CD4-positive, CD25-positive, alpha-beta regulatory T cell (primary cell): Measurements from ENCODE around the gene LRRC45. TPM values are rescaled to one million over a fixed set of nuclear protein-coding genes. Genes with fewer than 3 reads are reported as not detected.

Experiments
- ATAC-seq, 2 donors: fragments of 150-1000 bp; cut with Tn5 transposase; one replicate each; pipeline ENCODE4 v1.10.0; 2021; ENCODE audit warnings: low read depth in 2 of 2, moderate number of reproducible peaks in 2 of 2, moderate library complexity in 1 of 2
- DNase-seq, 3 donors: peaks; one replicate each; pipeline versions ENCODE4 v3.0.0 to v3.0.0-alpha.2; 2012 to 2022; ENCODE audit warnings: mixed read lengths in 1 of 3
- H3K27ac ChIP-seq: one replicate; pipeline ENCODE4 v1.7.0; 2013; ENCODE audit warnings: mild to moderate bottlenecking, low read length; ENCODE audit not compliant: insufficient read depth, poor library complexity, severe bottlenecking
- H3K27me3 ChIP-seq: one replicate; pipeline ENCODE4 v1.7.0; 2013; ENCODE audit warnings: low read length; ENCODE audit not compliant: control insufficient read depth, insufficient read depth
- H3K36me3 ChIP-seq: one replicate; pipeline ENCODE4 v1.7.0; 2013; ENCODE audit warnings: mild to moderate bottlenecking, low read length, moderate library complexity; ENCODE audit not compliant: control insufficient read depth, insufficient read depth
- H3K4me1 ChIP-seq: 2 replicates; pipeline ENCODE4 v1.7.0; 2013; ENCODE audit warnings: mild to moderate bottlenecking, low read length; ENCODE audit not compliant: insufficient read depth, control insufficient read depth, poor library complexity, severe bottlenecking
- H3K4me3 ChIP-seq: one replicate; pipeline ENCODE4 v1.7.0; 2013; ENCODE audit warnings: low read depth, mild to moderate bottlenecking, low read length, moderate library complexity
- H3K9me3 ChIP-seq, 2 experiments: 1 replicate in 1 of 2; 2 replicates in 1 of 2; pipeline ENCODE4 v1.7.0; 2013; ENCODE audit warnings: low read length in 2 of 2, mild to moderate bottlenecking in 1 of 2, moderate library complexity in 1 of 2; ENCODE audit not compliant: control insufficient read depth in 2 of 2
- H3K27ac Mint-ChIP-seq, 3 donors: one replicate each; pipeline ENCODE4 v1.8.0; 2020 to 2022; ENCODE audit warnings: mild to moderate bottlenecking in 3 of 3, mixed read lengths in 3 of 3, moderate library complexity in 2 of 3
- H3K27me3 Mint-ChIP-seq: one replicate; pipeline ENCODE4 v1.8.0; 2022; ENCODE audit warnings: mild to moderate bottlenecking, mixed read lengths
- H3K36me3 Mint-ChIP-seq: one replicate; pipeline ENCODE4 v1.8.0; 2020; ENCODE audit warnings: mixed read lengths
- H3K4me1 Mint-ChIP-seq, 4 donors: one replicate each; pipeline ENCODE4 v1.8.0; 2020 to 2022; ENCODE audit warnings: mixed read lengths in 4 of 4, mild to moderate bottlenecking in 1 of 4
- H3K4me3 Mint-ChIP-seq, 4 donors: one replicate each; pipeline ENCODE4 v1.8.0; 2020 to 2022; ENCODE audit warnings: mild to moderate bottlenecking in 4 of 4, mixed read lengths in 4 of 4, moderate library complexity in 3 of 4
- H3K9me3 Mint-ChIP-seq, 7 donors: one replicate each; pipeline ENCODE4 v1.8.0; 2020 to 2022; ENCODE audit warnings: mixed read lengths in 7 of 7, mild to moderate bottlenecking in 3 of 7, moderate library complexity in 2 of 7
- polyA plus RNA-seq, 4 donors: library from polyadenylated mRNA; unstranded; fragments of 300-500 nt; fragmentation: Illumina TruSeq; gene quantifications; one replicate each; pipeline ENCODE4 v1.2.3, GENCODE V29; 2021
- total RNA-seq: library from RNA; stranded (reverse); gene quantifications from one replicate; pipeline ENCODE4 v1.2.3, GENCODE V29; 2022

LRRC45 gene
- total and polyA plus RNA-seq, 5 donors from 2014 or later: 3.9 to 16.6 (median 6.0) TPM

DNA sequence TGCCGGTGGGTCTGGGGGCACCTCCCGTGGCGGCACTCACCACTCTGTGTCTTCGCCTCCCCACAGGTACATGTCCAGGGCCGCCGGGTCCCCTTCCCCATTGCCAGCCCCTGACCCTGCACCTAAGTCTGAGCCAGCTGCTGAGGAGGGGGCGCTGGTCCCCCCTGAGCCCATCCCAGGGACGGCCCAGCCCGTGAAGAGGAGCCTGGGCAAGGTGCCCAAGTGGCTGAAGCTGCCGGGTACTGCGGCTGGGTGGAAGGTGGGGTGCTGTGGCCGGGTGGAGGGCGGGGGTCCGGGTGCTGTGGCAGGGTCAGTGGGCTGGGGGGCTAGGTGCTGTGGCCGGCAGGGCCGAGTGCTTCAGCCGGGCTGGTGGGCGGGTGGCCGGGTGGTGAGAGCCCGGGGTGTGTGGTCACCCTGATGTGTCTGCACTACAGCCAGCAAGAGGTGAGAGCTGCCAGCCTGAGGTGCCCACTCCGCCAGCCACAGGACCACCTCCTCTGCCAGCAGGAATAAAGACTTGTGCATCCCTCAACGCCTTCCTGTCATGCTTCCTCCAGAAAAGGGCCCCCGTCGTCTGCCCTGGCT is 6.1 kb upstream of the LRRC45 start:
- H3K4me1 Mint-ChIP-seq: peaks cover 0 to 17% (median 6%) of the 10 kb centered on the region in 4 donors
- no peak for ATAC-seq
- H3K4me3 Mint-ChIP-seq: no peak overlapping the region
- Histone ChIP-seq H3K9me3 (no peaks in the 10 kb centered on the region), H3K27ac (no peak overlapping the region), H3K36me3 (no peaks in the 10 kb centered on the region), H3K27me3 (no peaks in the 10 kb centered on the region), H3K4me3 (no peak overlapping the region), H3K4me1 (peaks cover 12% of the 10 kb centered on the region)
- H3K36me3 Mint-ChIP-seq: no peaks in the 10 kb centered on the region
- H3K9me3 Mint-ChIP-seq: no peaks in the 10 kb centered on the region
- DNase-seq: no peak
- no peaks in the 10 kb centered on the region for H3K27me3 Mint-ChIP-seq
- H3K27ac Mint-ChIP-seq: no peak overlapping the region

DNA sequence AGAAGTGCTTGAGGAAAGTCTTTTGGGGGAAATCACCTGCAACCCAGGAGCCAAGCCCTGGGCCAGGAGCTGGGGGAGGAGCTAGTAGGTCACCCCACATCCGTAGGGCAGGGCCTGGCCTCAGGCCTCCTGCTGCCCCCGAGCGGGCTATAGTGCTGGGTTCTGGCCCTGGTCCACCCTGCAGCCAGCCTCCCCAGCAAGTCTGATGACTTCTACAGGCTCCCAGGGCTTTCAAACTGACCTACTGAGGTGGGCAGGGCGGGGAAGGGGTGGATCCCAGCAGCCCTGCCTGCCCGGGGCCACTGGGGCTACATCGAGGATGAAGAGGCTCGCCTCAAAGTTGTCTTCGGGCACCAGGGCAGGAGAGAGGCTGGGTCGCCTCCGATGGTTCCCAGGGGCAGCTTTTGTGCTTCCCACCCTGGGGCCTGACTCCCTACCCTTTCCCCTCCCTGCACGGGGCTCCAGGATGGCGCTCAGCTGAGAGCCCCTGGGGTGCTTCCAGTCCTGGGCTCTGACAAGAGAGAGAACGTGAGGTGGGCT is 5.4 kb upstream of the LRRC45 start:
- no peaks in the 10 kb centered on the region for H3K9me3 ChIP-seq
- no peak overlapping the region for H3K27ac ChIP-seq
- Mint-ChIP-seq H3K27ac (no peak overlapping the region), H3K36me3 (no peaks in the 10 kb centered on the region), H3K4me1 (peaks cover 0 to 20% (median 6%) of the 10 kb centered on the region in 4 donors), H3K4me3 (no peak overlapping the region), H3K9me3 (no peaks in the 10 kb centered on the region), H3K27me3 (no peaks in the 10 kb centered on the region)
- peaks cover 16% of the 10 kb centered on the region for H3K4me1 ChIP-seq
- ATAC-seq (no peak), DNase-seq (no peak)
- no peak overlapping the region for H3K4me3 ChIP-seq
- no peaks in the 10 kb centered on the region for H3K27me3 ChIP-seq
- H3K36me3 ChIP-seq: no peaks in the 10 kb centered on the region

DNA sequence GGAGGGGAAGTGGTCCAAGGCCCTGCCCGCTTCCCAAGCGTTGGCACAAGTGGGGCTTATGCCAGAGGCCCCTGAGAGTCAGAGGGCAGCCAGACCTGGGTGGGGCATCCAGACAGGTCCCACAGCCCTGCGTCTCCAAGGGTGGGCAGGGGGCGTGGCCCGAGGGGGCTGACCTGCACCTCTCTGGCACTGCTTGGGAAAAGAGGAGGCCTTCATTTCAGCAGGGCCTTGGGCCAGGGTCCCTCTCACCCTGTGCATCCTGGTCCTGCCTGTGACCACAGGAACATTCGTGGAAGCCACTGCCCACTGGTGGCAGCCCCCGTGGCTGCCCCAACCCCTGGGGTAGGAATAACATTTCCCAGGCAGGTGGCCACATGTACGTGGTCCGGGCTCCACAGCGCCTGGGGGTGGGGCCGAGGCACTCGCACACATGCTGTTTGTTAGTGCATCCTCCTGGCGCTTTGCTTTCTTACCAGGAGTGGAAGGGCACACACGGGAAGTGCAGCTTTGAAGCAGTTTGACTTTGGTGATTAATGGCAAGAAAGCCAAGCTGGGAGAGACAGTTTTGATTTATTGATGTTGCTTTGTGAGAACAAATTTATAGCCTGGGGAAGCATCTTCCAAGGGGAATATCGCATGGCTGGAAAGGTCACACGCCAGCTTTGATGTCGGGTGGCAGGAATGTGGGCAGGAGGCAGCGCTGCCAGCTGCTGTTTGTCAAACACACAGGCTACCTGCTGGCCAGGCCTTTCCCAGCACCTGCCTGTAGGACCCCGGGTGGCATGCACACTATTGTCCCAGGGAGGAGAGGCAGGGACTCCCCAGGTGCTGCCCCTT is 4.7 kb upstream of the LRRC45 start:
- Mint-ChIP-seq H3K4me1 (peaks cover 0 to 24% (median 8%) of the 10 kb centered on the region in 4 donors), H3K27me3 (no peaks in the 10 kb centered on the region), H3K36me3 (no peaks in the 10 kb centered on the region), H3K4me3 (peak overlapping the region in 1 of 4 donors; percentile 85), H3K27ac (no peak overlapping the region), H3K9me3 (no peaks in the 10 kb centered on the region)
- Histone ChIP-seq H3K4me1 (peaks cover 17% of the 10 kb centered on the region), H3K4me3 (no peak overlapping the region), H3K27me3 (no peaks in the 10 kb centered on the region), H3K9me3 (no peaks in the 10 kb centered on the region), H3K27ac (no peak overlapping the region), H3K36me3 (no peaks in the 10 kb centered on the region)
- DNase-seq (no peak), ATAC-seq (no peak)

DNA sequence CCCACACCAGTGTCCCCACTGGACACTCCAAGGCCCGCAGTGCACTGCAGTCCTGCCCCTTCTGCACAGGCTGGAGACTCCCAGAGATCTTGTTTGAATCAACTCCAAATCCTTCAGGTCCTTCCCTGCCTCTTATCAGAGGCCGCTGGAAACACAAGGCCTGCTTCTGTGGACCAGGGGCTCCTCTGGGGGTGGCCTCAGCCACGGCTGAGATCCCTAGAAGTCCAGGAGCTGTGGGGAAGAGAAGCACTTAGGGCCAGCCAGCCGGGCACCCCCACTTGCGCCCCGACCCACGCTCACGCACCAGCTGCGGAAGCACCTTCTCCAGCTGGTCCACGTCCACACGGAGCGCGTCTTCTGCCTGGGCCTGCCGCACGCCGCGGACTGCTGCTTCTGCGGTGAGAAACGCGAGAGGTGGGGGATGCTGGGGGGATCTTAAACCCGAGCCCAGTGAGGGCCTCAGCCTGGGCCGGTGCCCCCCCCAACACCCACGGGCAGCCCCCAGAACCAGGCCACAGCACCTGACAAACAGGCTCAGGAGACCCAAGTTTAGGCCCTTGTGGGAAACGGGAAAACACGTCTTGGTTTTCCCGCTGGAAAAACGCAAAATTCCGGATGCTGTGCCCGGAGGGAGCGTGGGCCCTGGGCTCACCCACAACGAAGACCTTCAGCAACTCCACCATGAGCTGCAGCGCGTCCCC is 4.0 kb upstream of the LRRC45 start:
- Mint-ChIP-seq H3K9me3 (no peaks in the 10 kb centered on the region), H3K4me3 (peak overlapping the region in 2 of 4 donors; percentile 68 to 85), H3K27me3 (no peaks in the 10 kb centered on the region), H3K27ac (no peak overlapping the region), H3K36me3 (no peaks in the 10 kb centered on the region), H3K4me1 (peaks cover 0 to 29% (median 8%) of the 10 kb centered on the region in 4 donors)
- H3K4me1 ChIP-seq: peaks cover 25% of the 10 kb centered on the region
- no peaks in the 10 kb centered on the region for H3K36me3 ChIP-seq
- no peak for DNase-seq
- ATAC-seq: no peak
- no peaks in the 10 kb centered on the region for H3K9me3 ChIP-seq
- no peak overlapping the region for H3K27ac ChIP-seq
- H3K27me3 ChIP-seq: no peaks in the 10 kb centered on the region
- H3K4me3 ChIP-seq: no peak overlapping the region

DNA sequence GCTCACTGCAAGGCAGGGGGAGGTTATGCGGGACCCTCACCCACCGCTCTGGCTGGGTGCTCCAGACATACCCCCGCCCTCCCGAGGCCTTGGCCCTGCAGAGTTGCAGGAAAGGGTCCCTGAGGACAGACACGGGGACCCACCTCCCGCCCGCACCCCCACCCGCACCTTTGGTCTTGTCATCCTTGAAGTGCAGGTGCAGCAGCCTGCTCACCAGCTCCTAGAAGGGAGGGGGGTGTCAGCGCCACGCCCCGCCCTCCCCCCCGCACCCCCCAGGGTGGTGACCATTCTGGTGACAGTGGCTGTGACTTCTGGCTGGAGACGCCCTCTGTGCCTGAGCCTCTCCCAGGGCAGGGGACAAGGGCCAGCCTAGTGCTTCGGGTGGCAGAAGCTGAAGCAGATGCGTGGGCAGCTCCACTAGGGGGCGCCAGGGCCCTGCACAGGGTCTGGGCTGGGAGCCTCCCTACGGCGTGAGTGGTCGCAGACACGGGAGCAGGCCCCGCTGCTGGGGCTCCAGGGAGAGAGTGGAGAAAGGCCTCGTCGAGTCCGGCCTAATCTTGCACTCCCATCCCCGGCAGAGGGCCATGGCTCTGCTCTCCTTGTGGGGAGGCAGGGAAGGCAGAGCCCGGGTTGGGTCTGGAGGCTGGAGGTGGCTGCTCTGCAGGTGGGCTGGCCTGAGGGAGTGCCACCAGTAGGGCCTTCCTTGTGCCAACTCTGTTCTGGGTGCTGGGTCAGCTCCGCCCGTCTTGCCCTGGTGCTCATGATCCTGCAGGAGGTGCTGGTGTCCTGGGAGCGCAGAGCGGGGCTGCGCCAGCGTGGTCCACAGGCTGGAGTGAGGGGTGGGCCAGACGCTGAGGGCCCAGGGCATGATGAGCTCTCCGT is 3.2 kb upstream of the LRRC45 start:
- peaks cover 0 to 31% (median 8%) of the 10 kb centered on the region in 4 donors for H3K4me1 Mint-ChIP-seq
- no peak overlapping the region for H3K27ac Mint-ChIP-seq
- peak overlapping the region in 2 of 4 donors; percentile 51 to 92 for H3K4me3 Mint-ChIP-seq
- H3K27ac ChIP-seq: no peak overlapping the region
- DNase-seq: peak; percentile 34 to 63 (median 38)
- H3K27me3 Mint-ChIP-seq: no peaks in the 10 kb centered on the region
- no peaks in the 10 kb centered on the region for H3K9me3 Mint-ChIP-seq
- H3K4me3 ChIP-seq: no peak overlapping the region
- no peaks in the 10 kb centered on the region for H3K9me3 ChIP-seq
- ATAC-seq: no peak
- no peaks in the 10 kb centered on the region for H3K36me3 ChIP-seq
- no peaks in the 10 kb centered on the region for H3K27me3 ChIP-seq
- no peaks in the 10 kb centered on the region for H3K36me3 Mint-ChIP-seq
- peaks cover 31% of the 10 kb centered on the region for H3K4me1 ChIP-seq

DNA sequence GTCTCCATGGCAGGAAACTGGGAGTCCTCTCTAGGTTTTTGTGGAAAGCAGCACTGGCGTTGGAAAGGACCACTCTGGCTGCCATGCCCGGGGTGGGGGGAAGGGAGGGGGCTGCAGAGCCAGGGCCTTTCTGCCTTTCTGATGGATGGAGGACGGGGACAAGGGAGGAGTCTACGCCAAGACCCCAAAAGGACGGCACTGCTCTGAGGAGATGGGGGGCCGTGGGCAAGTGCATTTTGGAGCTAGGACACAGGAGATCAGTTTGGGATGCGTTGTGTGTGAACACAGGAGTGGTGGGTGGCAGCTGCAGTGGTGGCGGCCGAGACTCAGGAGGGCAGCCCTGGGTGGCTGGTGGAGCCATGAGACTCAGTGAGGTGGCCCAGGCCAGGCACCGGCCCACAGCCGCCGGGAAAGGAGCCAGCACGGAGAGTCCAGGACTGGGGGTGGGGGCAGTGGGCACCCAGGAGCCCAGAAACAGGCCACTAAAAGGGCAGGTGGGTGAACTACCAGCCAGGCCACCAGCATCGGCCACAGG is 2.5 kb upstream of the LRRC45 start:
- Mint-ChIP-seq H3K4me1 (peaks cover 0 to 31% (median 8%) of the 10 kb centered on the region in 4 donors), H3K9me3 (no peaks in the 10 kb centered on the region), H3K27me3 (no peaks in the 10 kb centered on the region), H3K4me3 (peak overlapping the region in 1 of 4 donors; percentile 92), H3K36me3 (no peaks in the 10 kb centered on the region), H3K27ac (no peak overlapping the region)
- Histone ChIP-seq H3K4me1 (peaks cover 31% of the 10 kb centered on the region), H3K27me3 (no peaks in the 10 kb centered on the region), H3K9me3 (no peaks in the 10 kb centered on the region), H3K27ac (no peak overlapping the region), H3K4me3 (no peak overlapping the region), H3K36me3 (no peaks in the 10 kb centered on the region)
- DNase-seq: no peak
- ATAC-seq: no peak
